A549 (cell line): ENCODE results near the gene OR10R2.

Experiments used
- CBX8 ChIP-seq: fragments of 200-600 bp; sonication (generic); IDR thresholded peaks from 2 replicates; pipeline ENCODE4 v1.6.1; 2016
- CEBPB ChIP-seq, 2 experiments: fragments of >200 bp in 1 of 2; sonication (Bioruptor Twin) in 1 of 2; formaldehyde crosslinking in 1 of 2; IDR thresholded peaks; 2 replicates each; pipeline ENCODE4 v1.6.1; 2012 to 2016
- EP300 ChIP-seq, 2 experiments: fragments of >200 bp; sonication (Bioruptor Twin); formaldehyde crosslinking; IDR thresholded peaks; 2 replicates in 1 of 2; 3 replicates in 1 of 2; pipeline ENCODE4 v1.6.1; 2016 to 2017
- JUN ChIP-seq, 2 experiments: fragments of >200 bp; sonication (Bioruptor Twin); formaldehyde crosslinking; IDR thresholded peaks; 2 replicates in 1 of 2; 3 replicates in 1 of 2; pipeline ENCODE4 v1.6.1; 2016 to 2017
- KDM1A ChIP-seq: fragments of 200-600 bp; sonication (generic); IDR thresholded peaks from 2 replicates; pipeline ENCODE4 v1.6.1; 2016; ENCODE audit warnings: low read depth, mild to moderate bottlenecking
- NR3C1 ChIP-seq: fragments of >200 bp; sonication (Bioruptor Twin); formaldehyde crosslinking; IDR thresholded peaks from 3 replicates; pipeline ENCODE4 v1.6.1; 2017
- PHF8 ChIP-seq: fragments of 200-600 bp; sonication (generic); IDR thresholded peaks from 2 replicates; pipeline ENCODE4 v1.6.1; 2016; ENCODE audit warnings: low read depth, mild to moderate bottlenecking, antibody characterized with exemption, moderate library complexity, borderline replicate concordance
- POLR2A ChIP-seq: IDR thresholded peaks from 2 replicates; pipeline ENCODE4 v1.6.1; 2012; ENCODE audit warnings: mild to moderate bottlenecking, low read length
- RAD21 ChIP-seq, 2 experiments: fragments of >200 bp in 1 of 2; sonication (Bioruptor Twin) in 1 of 2; formaldehyde crosslinking in 1 of 2; IDR thresholded peaks in 1 of 2; conservative IDR thresholded peaks in 1 of 2; 2 replicates in 1 of 2; 3 replicates in 1 of 2; pipeline ENCODE4 v1.6.1; 2012 to 2018; ENCODE audit warnings: inconsistent platforms in 1 of 2
- RCOR1 ChIP-seq: fragments of 150-350 bp; IDR thresholded peaks from 2 replicates; pipeline ENCODE4 v1.6.1; 2014; ENCODE audit warnings: antibody characterized with exemption, low read length, low read depth
- ZFP36 ChIP-seq: fragments of 450-650 bp; IDR thresholded peaks from 2 replicates; pipeline ENCODE4 v1.6.1; 2014; ENCODE audit warnings: borderline replicate concordance; ENCODE audit not compliant: partially characterized antibody
- TF ChIP-seq, protein P1 (sequence below): fragments of >200 bp; sonication (Bioruptor Twin); formaldehyde crosslinking; IDR thresholded peaks from 3 replicates; pipeline ENCODE4 v1.5.1; 2016

DNA sequence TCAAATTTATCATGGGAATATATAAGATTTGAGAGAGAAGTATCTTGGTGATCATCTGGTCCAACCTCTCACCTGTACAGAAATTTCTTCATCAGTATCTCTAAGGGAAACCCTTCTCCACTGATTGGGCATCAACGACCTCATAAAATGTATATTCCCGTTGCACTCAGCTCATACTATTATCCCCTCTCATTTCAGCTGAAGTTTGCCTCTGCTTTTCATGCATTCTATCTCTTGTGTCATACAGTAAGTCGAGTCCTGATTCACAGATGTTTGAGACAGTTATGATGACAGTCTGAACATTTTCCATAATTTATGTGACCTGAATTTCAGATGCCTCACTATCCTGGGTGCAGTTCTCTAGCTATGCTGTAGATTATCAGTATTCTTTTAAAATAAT lies 21.0 kb downstream of the OR10R2 start:
- TF ChIP-seq PHF8 (no peak), RCOR1 (no peak), ZFP36 (no peak), RAD21 (conservative IDR thresholded peaks at IDR 0.05 in 1 of 2, IDR thresholded peaks at IDR 0.05 in 1 of 2) (no peak), KDM1A (no peak), POLR2A (no peak), NR3C1 (no peak), EP300 (IDR thresholded peaks at IDR 0.05) (no peak), JUN (IDR thresholded peaks at IDR 0.05) (no peak), CBX8 (no peak), CEBPB (IDR thresholded peaks at IDR 0.05) (no peak)
- TF ChIP-seq, protein P1, sequence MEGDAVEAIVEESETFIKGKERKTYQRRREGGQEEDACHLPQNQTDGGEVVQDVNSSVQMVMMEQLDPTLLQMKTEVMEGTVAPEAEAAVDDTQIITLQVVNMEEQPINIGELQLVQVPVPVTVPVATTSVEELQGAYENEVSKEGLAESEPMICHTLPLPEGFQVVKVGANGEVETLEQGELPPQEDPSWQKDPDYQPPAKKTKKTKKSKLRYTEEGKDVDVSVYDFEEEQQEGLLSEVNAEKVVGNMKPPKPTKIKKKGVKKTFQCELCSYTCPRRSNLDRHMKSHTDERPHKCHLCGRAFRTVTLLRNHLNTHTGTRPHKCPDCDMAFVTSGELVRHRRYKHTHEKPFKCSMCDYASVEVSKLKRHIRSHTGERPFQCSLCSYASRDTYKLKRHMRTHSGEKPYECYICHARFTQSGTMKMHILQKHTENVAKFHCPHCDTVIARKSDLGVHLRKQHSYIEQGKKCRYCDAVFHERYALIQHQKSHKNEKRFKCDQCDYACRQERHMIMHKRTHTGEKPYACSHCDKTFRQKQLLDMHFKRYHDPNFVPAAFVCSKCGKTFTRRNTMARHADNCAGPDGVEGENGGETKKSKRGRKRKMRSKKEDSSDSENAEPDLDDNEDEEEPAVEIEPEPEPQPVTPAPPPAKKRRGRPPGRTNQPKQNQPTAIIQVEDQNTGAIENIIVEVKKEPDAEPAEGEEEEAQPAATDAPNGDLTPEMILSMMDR = no peak
